Lower leg skin (tissue), 4 donors: ENCODE data around the gene TMEM141. TPM values are rescaled to one million over a fixed set of nuclear protein-coding genes. Genes with fewer than 3 reads are reported as not detected.

Experiments
- DNase-seq, 2 donors: peaks; one replicate each; pipeline ENCODE4 v3.0.0-alpha.2; 2019; ENCODE audit warnings: low spot score in 2 of 2
- H3K4me3 ChIP-seq: fragments of 200-600 bp; sonication (generic); 2 replicates; pipeline ENCODE4 v1.5.1; 2017; ENCODE audit warnings: mild to moderate bottlenecking, low read depth; ENCODE audit not compliant: poor library complexity, severe bottlenecking
- POLR2A ChIP-seq, 2 donors: fragments of 450-650 bp; IDR thresholded peaks; one replicate each; pipeline ENCODE4 v1.6.1; 2016 to 2017; ENCODE audit warnings: antibody characterized with exemption in 2 of 2, mild to moderate bottlenecking in 1 of 2, moderate library complexity in 1 of 2
- WGBS, 2 donors: methylation state at CpG; one replicate each; pipeline ENCODE4 v1.1.5; 2018; 5-methylcytosine and 5-hydroxymethylcytosine counted together
- intact Hi-C: fragments of 100-400 bp; cut with DNase I; formaldehyde crosslinking; loops from one replicate; pipeline ENCODE4 v1.15.0; 2023; ENCODE audit warnings: low total_unique reads
- total RNA-seq, 4 donors: library from RNA; depleted of rRNA; stranded (reverse); fragments of >200 nt; gene quantifications; one replicate each; pipeline ENCODE4 v1.1.0, GENCODE V29; 2016
- TF ChIP-seq, protein P1 (sequence below), 3 donors: fragments of 450-650 bp; IDR thresholded peaks; one replicate each; pipeline ENCODE4 v1.5.1; 2016; ENCODE audit warnings: antibody characterized with exemption in 3 of 3, mild to moderate bottlenecking in 3 of 3, moderate library complexity in 2 of 3

Gene TMEM141
- 100 to 1,000 TPM in 2 of 4 donors, 10 to 100 TPM in 2; 67.7 to 120 (median 91.3) TPM for total RNA-seq

DNA sequence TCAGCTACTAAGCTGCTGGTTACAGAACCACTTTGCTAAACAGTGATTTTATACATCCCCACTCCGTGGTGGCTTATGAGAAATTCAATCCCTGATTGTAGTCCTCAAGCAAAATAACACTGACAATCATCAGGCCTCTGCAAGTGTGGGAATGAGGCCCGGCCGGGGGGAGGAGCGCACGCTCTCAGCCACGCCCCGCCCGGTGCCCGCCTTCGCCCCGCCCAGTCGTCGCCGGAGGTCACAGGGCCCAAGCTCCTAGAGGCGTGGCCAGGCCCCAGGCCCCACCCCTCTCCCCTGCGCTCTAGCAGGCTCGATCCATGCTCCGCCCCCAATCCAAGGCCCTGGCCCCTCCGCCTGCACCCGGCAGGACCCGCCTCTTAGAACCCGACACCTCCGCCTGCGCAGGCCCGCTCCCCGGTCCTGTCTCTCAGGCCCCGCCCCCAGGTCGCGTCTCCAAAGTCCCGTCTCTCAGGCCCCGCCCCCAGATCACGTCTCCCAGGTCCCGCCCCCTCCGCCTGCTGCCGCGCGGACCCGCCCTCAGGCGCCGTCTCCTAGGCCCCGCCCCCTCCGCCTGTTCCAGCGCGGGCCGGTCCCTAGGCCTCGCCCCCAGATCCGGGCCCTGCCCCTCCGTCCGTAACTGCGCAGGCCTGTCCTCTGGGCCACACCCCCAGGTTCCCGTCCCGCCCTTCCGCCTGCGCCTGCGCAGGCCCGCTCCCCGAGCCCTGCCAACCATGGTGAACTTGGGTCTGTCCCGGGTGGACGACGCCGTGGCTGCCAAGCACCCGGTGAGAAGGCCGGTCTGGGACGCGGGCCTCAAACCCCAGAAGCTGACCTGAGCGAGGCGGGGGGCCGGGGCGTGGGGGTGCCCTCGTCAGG, at the start of gene TMEM141:
TSS of gene TMEM141 (plus strand) at position 705 of the 876 bp plus-strand sequence. CDS start at position 732, 27 bp downstream.
- intact Hi-C loops: no loop called here
- peak in 1 of 2 donors; percentile 42 for TF ChIP-seq POLR2A (IDR thresholded peaks at IDR 0.05)
- TF ChIP-seq, protein P1, sequence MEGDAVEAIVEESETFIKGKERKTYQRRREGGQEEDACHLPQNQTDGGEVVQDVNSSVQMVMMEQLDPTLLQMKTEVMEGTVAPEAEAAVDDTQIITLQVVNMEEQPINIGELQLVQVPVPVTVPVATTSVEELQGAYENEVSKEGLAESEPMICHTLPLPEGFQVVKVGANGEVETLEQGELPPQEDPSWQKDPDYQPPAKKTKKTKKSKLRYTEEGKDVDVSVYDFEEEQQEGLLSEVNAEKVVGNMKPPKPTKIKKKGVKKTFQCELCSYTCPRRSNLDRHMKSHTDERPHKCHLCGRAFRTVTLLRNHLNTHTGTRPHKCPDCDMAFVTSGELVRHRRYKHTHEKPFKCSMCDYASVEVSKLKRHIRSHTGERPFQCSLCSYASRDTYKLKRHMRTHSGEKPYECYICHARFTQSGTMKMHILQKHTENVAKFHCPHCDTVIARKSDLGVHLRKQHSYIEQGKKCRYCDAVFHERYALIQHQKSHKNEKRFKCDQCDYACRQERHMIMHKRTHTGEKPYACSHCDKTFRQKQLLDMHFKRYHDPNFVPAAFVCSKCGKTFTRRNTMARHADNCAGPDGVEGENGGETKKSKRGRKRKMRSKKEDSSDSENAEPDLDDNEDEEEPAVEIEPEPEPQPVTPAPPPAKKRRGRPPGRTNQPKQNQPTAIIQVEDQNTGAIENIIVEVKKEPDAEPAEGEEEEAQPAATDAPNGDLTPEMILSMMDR (IDR thresholded peaks at IDR 0.05): no peak
- H3K4me3 ChIP-seq: peak within 1 kb of the TSS; percentile 54
- peak; percentile 100 for DNase-seq
- 0 to 2% methylated on average over 40 to 54 of the region's 70 CpGs for WGBS, 2 donors

- intact Hi-C loops: no loop called here
- H3K4me3 ChIP-seq: no peak overlapping the region
- 18 to 21% methylated on average over 22 to 27 of the region's 32 CpGs for WGBS, 2 donors
- TF ChIP-seq, protein P1 (IDR thresholded peaks at IDR 0.05): no peak
- no peak for TF ChIP-seq POLR2A (IDR thresholded peaks at IDR 0.05)
- DNase-seq: no peak
Observed at GRCh38 chr9:136741883-136742571, 49.1 kb upstream of the TMEM141 start.

DNA sequence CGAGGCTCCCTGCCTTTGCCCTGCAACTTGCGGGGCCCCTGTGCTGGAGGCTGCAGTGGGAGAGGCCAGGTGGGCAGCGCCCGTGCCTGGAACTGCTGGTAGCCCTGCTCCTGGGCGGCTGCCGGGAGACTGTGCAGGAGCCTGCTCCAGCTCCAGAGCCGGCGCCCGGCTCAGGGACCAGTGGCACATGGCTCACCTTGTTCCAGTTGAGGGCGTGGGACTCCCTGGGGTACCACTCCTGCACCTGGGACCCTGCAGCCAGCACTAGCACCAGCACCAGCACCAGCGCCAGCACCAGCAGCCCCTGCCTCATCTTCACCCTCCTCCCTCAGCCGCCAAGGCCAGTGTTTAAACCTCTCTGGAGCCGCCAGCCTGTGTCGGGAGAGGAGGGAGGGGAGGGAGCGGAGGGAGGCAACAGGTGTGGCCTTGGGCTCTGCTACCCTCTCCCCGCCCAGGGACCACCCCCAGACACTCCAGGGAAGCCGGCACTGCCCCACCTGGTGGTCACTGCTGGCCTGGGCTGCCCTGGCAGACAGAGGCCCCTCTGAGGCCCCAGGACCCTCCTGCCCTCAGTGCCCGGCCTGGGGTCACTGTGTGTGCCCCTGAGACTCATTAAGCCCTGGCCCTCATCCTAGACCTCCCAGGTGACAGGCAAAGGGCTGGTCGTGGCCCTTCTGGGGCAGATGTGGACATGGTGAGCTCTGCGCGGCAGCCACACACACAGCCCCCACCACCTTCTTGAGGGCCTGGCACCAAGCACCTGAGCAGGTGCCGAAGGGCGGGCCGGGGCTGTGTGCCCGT, 48.4 kb upstream of the TMEM141 start, which contains the start of gene LCN10:
TSS of gene LCN10 (minus strand) at position 350 of the 801 bp plus-strand sequence. CDS start at position 313, 37 bp downstream.
- TF ChIP-seq POLR2A (IDR thresholded peaks at IDR 0.05): no peak
- TF ChIP-seq, protein P1 (IDR thresholded peaks at IDR 0.05): no peak
- WGBS, 2 donors: 30 to 35% methylated on average over 12 to 17 of the region's 25 CpGs
- H3K4me3 ChIP-seq: no peak within 1 kb of the TSS
- no peak for DNase-seq
- intact Hi-C loops: no loop called here

- DNase-seq: no peak
- intact Hi-C loops: no loop called here
- 72 to 82% methylated on average over 15 to 16 of the region's 16 CpGs for WGBS, 2 donors
- no peak overlapping the region for H3K4me3 ChIP-seq
- no peak for TF ChIP-seq POLR2A (IDR thresholded peaks at IDR 0.05)
- TF ChIP-seq, protein P1 (IDR thresholded peaks at IDR 0.05): no peak
Observed at GRCh38 chr9:136743639-136744211, 47.4 kb upstream of the TMEM141 start.

DNA sequence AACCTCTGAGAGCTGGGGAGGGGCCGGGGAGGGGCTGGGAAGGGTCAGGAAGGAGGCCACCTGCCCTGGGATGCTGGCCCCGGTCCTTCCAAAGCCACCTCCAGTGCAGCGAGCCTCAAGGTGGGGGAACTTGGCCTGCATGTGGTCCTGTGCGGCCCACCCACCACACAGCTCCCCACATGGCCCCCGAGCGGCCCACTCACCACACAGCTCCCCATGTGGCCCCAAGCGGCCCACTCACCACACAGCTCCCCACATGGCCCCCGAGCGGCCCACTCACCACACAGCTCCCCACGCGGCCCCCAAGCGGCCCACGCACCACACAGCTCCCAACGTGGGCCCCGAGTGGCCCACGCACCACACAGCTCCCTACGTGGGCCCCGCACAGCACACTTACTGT, 46.4 kb upstream of the TMEM141 start:
- no peak for TF ChIP-seq POLR2A (IDR thresholded peaks at IDR 0.05)
- TF ChIP-seq, protein P1 (IDR thresholded peaks at IDR 0.05): no peak
- WGBS, 2 donors: 86 to 92% methylated on average over 8 to 16 of the region's 18 CpGs
- intact Hi-C loops: no loop called here
- no peak overlapping the region for H3K4me3 ChIP-seq
- DNase-seq: no peak
